HepG2 (cell line): Measurements from ENCODE around the gene OR2M5. TPM values are rescaled to one million over a fixed set of nuclear protein-coding genes. Genes with fewer than 3 reads are reported as not detected.
A peak's percentile ranks its signal among the peaks of the same experiment; 100 is the strongest.

Experiments
- ATAC-seq: fragments of 200-7000 bp; cut with Tn5 transposase; 3 replicates; pipeline ENCODE4 v1.9.1; 2020; ENCODE audit warnings: mild to moderate bottlenecking, moderate library complexity
- BruUV-seq: library from RNA; stranded (reverse); fragments of 400-500 nt; replicated peaks from 2 replicates; lab custom pipeline; 2021; lab: Mats Ljungman, UMichigan
- CTCF ChIA-PET: fragments of 300-600 bp; formaldehyde crosslinking; extraction: SDS; loops from one replicate; lab custom pipeline; 2021; ENCODE audit warnings: low total read pairs, inconsistent platforms, low intra/inter-chr PET ratio; lab: Yijun Ruan, JAX
- POLR2A ChIA-PET: fragments of 350-600 bp; sonication (Branson Sonifier 250); formaldehyde crosslinking; loops from one replicate; lab custom pipeline; 2020; ENCODE audit warnings: antibody characterized with exemption, inconsistent platforms; lab: Yijun Ruan, JAX
- DNase-seq: peaks from one replicate; pipeline ENCODE4 v3.0.0-alpha.2; 2015; ENCODE audit warnings: low spot score
- FAIRE-seq: peaks from 3 replicates; lab custom pipeline; 2011; peaks lifted over from hg19 to GRCh38; lab: Jason Lieb, UNC
- H2AFZ ChIP-seq: one replicate; pipeline ENCODE4 v1.6.1; 2011; ENCODE audit warnings: low read length, inconsistent platforms
- H3K27ac ChIP-seq: fragments of 300-600 bp; 3 replicates; pipeline ENCODE4 v1.8.0; 2011; ENCODE audit warnings: mixed run types, mild to moderate bottlenecking, mixed read lengths, low read length, inconsistent platforms; ENCODE audit not compliant: insufficient read depth; ENCODE audit errors: extremely low read length
- H3K27me3 ChIP-seq, 2 experiments: fragments of 200-600 bp in 1 of 2; 2 replicates in 1 of 2; 3 replicates in 1 of 2; pipeline versions ENCODE4 v1.6.0 to v1.8.0; 2011; ENCODE audit warnings: low read length in 2 of 2, mild to moderate bottlenecking in 2 of 2, moderate library complexity in 2 of 2, inconsistent platforms in 1 of 2; ENCODE audit not compliant: insufficient read depth in 2 of 2, control insufficient read depth in 1 of 2
- H3K36me3 ChIP-seq, 2 experiments: fragments of 200-600 bp in 1 of 2; replicated peaks in 1 of 2; 2 replicates in 1 of 2; 3 replicates in 1 of 2; pipeline versions ENCODE4 v1.5.1 to v1.8.0; 2011; ENCODE audit warnings: low read length in 2 of 2, inconsistent platforms in 1 of 2; ENCODE audit not compliant: insufficient read depth in 2 of 2, control insufficient read depth in 1 of 2
- H3K4me1 ChIP-seq: 2 replicates; pipeline ENCODE4 v1.5.1; 2012; ENCODE audit warnings: low read length, inconsistent platforms; ENCODE audit not compliant: insufficient read depth
- H3K4me2 ChIP-seq: 2 replicates; pipeline ENCODE4 v1.6.0; 2011; ENCODE audit warnings: low read depth, low read length, inconsistent platforms
- H3K4me3 ChIP-seq, 3 experiments: fragments of 200-600 bp in 1 of 3; sonication (generic), shearing (Covaris generic) in 1 of 3; replicated peaks in 1 of 3; 2 replicates each; pipeline ENCODE4 v1.5.1; 2011 to 2016; ENCODE audit warnings: low read length in 3 of 3, inconsistent platforms in 2 of 3, low read depth in 2 of 3, mild to moderate bottlenecking in 2 of 3, control low read depth in 1 of 3, mixed read lengths in 1 of 3; ENCODE audit not compliant: insufficient read depth in 1 of 3
- H3K79me2 ChIP-seq: one replicate; pipeline ENCODE4 v1.6.1; 2011; ENCODE audit warnings: low read length, inconsistent platforms; ENCODE audit not compliant: insufficient read depth
- H3K9ac ChIP-seq: 2 replicates; pipeline ENCODE4 v1.6.0; 2011; ENCODE audit warnings: mild to moderate bottlenecking, low read depth, low read length, inconsistent platforms; ENCODE audit not compliant: insufficient read depth
- H3K9me3 ChIP-seq: 2 replicates; pipeline ENCODE4 v1.5.1; 2012; ENCODE audit warnings: mild to moderate bottlenecking, low read length
- H4K20me1 ChIP-seq: 2 replicates; pipeline ENCODE4 v1.6.0; 2011; ENCODE audit warnings: inconsistent platforms, mild to moderate bottlenecking, low read length, moderate library complexity; ENCODE audit not compliant: insufficient read depth
- KLF12 ChIP-seq: sonication (generic); formaldehyde crosslinking; IDR thresholded peaks from 2 replicates; pipeline ENCODE4 v1.4.0; 2020; ENCODE audit warnings: missing genetic modification reagents, borderline replicate concordance
- MAFK ChIP-seq, 2 experiments: IDR thresholded peaks in 1 of 2; conservative IDR thresholded peaks in 1 of 2; 2 replicates each; pipeline ENCODE4 v1.6.1; 2011; ENCODE audit warnings: improper control_type of control experiment in 2 of 2, low read length in 2 of 2
- MIXL1 ChIP-seq: IDR thresholded peaks from 2 replicates; pipeline ENCODE4 v1.6.1; 2016
- NFE2L2 ChIP-seq: fragments of 150-350 bp; IDR thresholded peaks from 2 replicates; pipeline ENCODE4 v1.6.1; 2014; ENCODE audit warnings: low read length
- SALL2 ChIP-seq: sonication (generic); formaldehyde crosslinking; IDR thresholded peaks from 2 replicates; pipeline ENCODE4 v1.8.1; 2023; ENCODE audit warnings: mild to moderate bottlenecking, missing genetic modification reagents, inconsistent platforms
- ZFP62 ChIP-seq: sonication (generic); formaldehyde crosslinking; IDR thresholded peaks from 2 replicates; pipeline ENCODE4 v1.4.0; 2020; ENCODE audit warnings: missing genetic modification reagents
- ZNF256 ChIP-seq: sonication (generic); formaldehyde crosslinking; conservative IDR thresholded peaks from 2 replicates; pipeline ENCODE4 v1.4.0; 2020; ENCODE audit warnings: missing genetic modification reagents
- ZNF543 ChIP-seq: sonication (generic); formaldehyde crosslinking; IDR thresholded peaks from 2 replicates; pipeline ENCODE4 v1.4.0; 2020; ENCODE audit warnings: mild to moderate bottlenecking, missing genetic modification reagents
- ZUFSP ChIP-seq: sonication (generic); formaldehyde crosslinking; IDR thresholded peaks from 2 replicates; pipeline ENCODE4 v1.9.0; 2021; ENCODE audit warnings: missing genetic modification reagents, mild to moderate bottlenecking, borderline replicate concordance
- WGBS: methylation state at CpG from one replicate; pipeline ENCODE4 v1.1.6; 2017; ENCODE audit warnings: low lambda C conversion rate; 5-methylcytosine and 5-hydroxymethylcytosine counted together
- in situ Hi-C: cut with HindIII; loops from 2 replicates; pipeline ENCODE4 v1.10.0; 2017; ENCODE audit warnings: low pct_unique_long_range_greater_than_20kb; ENCODE audit not compliant: extremely low pct_ligation_motif_present
- intact Hi-C: fragments of 100-400 bp; cut with micrococcal nuclease; formaldehyde crosslinking; loops from one replicate; pipeline ENCODE4 v1.10.0; 2022; ENCODE audit not compliant: unreplicated experiment
- polyA plus RNA-seq, 8 experiments: library from polyadenylated mRNA; depleted of rRNA in 3 of 8; stranded (reverse) in 7 of 8; unstranded in 1 of 8; fragments of >200 nt; fragmentation: Illumina TruSeq in 4 of 8; extraction: Trizol in 4 of 8; gene quantifications; 2 replicates each; pipeline versions ENCODE4 v1.2.1 to v1.2.3, GENCODE V29; 2011 to 2016; ENCODE audit warnings: low read depth in 4 of 8, missing spikeins in 1 of 8, mixed read lengths in 1 of 8; ENCODE audit not compliant: insufficient read depth in 1 of 8
- total RNA-seq, 5 experiments: library from RNA; depleted of rRNA; stranded (reverse); fragments of >200 nt; fragmentation: Illumina TruSeq; extraction: Trizol; gene quantifications; 2 replicates each; pipeline ENCODE4 v1.2.3, GENCODE V29; 2016; ENCODE audit warnings: low read depth in 1 of 5

OR2M5 gene
- total and polyA plus RNA-seq, 2 of the 13 experiments (the other 11 are each of a cell fraction or from before 2014, with no cell fraction given), result not detected

DNA sequence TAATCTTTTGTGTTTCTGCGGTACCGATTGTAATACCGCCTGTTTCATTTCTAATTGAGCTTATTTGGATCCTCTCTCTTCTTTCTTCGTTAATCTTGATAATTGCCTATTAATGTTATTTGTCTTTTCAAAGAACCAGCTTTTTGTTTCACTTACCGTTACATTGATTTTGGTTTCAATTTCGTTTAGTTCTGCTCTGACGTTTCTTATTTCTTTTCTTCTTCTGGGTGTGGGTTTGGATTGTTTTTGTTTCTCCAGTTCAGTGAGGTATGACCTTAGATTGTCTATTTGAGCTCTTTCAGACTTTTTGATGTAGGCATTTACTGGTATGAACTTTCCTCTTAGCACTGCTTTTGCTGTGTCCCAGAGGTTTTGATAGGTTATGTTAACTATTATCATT, 39.0 kb downstream of the OR2M5 start (continued):
- TF ChIP-seq ZUFSP (CRISPR knock-in tag) (no peak), MIXL1 (CRISPR knock-in tag) (no peak), ZNF256 (CRISPR knock-in tag) (no peak), SALL2 (no peak), KLF12 (CRISPR knock-in tag) (no peak), ZNF543 (CRISPR knock-in tag) (no peak)

DNA sequence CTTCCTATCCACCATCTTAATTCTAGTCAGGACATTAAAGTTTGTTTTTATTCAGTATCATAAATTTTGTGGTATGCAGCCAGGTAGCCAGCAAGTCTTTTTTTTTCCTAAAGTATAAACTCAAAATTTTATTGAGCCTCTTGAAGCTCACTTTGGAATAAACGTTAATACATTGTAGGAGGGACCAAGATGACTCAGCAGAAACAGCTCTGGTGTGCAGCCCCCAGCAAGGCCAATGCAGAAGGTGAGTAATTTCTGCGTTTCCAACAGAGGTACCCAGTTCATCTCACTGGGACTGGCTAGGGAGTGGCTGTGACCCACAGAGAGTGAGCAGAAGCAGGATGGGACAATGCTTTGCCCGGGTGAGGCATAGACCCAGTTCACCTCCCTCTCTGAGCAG, 42.4 kb downstream of the OR2M5 start:
- Histone ChIP-seq H3K36me3 (no peaks in the 10 kb centered on the region), H3K4me2 (no peak overlapping the region), H3K4me3 (no peak overlapping the region), H3K27me3 (no peaks in the 10 kb centered on the region), H3K79me2 (no peaks in the 10 kb centered on the region), H2AFZ (no peak overlapping the region), H3K9ac (no peak overlapping the region), H3K27ac (no peak overlapping the region), H3K9me3 (peaks cover 90% of the 10 kb centered on the region), H3K4me1 (no peaks in the 10 kb centered on the region)
- ChIA-PET POLR2A (no interaction called here), CTCF (no interaction called here)
- no peak for DNase-seq
- ATAC-seq, result no peak
- FAIRE-seq, result no peak
- in situ Hi-C loops, result no loop called here
- no TSS peak for BruUV-seq
- intact Hi-C loops, result no loop called here
- TF ChIP-seq ZFP62 (no peak), MAFK (conservative IDR thresholded peaks at IDR 0.05 in 1 of 2, IDR thresholded peaks at IDR 0.05 in 1 of 2; ENCODE audit: low read length in 2 of 2) (peak; percentile 32 to 40; a peak in 2 of 4 replicates), NFE2L2 (peak; percentile 66)
- TF ChIP-seq, all 625 proteins: peak for 2
- 0% methylated on average over 2 of the region's 3 CpGs for WGBS
- no peaks in the 10 kb centered on the region for H4K20me1 ChIP-seq
